PFSK-1 (cell line): ENCODE data around the gene PIGK.

Source experiments
- FOXP2 ChIP-seq: optimal IDR thresholded peaks from 2 replicates; pipeline ENCODE3; 2011; ENCODE audit warnings: borderline replicate concordance, control low read depth, inconsistent platforms; ENCODE audit not compliant: insufficient read depth; ENCODE audit errors: extremely low read length, extremely low read depth
- POLR2AphosphoS5 ChIP-seq: IDR thresholded peaks from 2 replicates; pipeline ENCODE4 v1.6.1; 2012; ENCODE audit warnings: low read depth, mild to moderate bottlenecking, control low read depth, low read length, moderate library complexity
- SIN3A ChIP-seq: IDR thresholded peaks from 2 replicates; pipeline ENCODE4 v1.6.1; 2012; ENCODE audit warnings: mild to moderate bottlenecking, low read length, moderate library complexity, borderline replicate concordance; ENCODE audit not compliant: insufficient read depth
- TAF1 ChIP-seq: IDR thresholded peaks from 2 replicates; pipeline ENCODE4 v1.6.1; 2012; ENCODE audit warnings: low read length, control low read depth, borderline replicate concordance; ENCODE audit not compliant: insufficient read depth
- TF ChIP-seq, protein P1 (sequence below), 2 experiments: IDR thresholded peaks; 2 replicates each; pipeline versions ENCODE4 v1.6.1 to v1.8.0; 2011 to 2012; ENCODE audit warnings: low read depth in 2 of 2, low read length in 2 of 2, control low read depth in 1 of 2, inconsistent platforms in 1 of 2, mild to moderate bottlenecking in 1 of 2, moderate library complexity in 1 of 2; ENCODE audit not compliant: insufficient read depth in 1 of 2

Gene PIGK

DNA sequence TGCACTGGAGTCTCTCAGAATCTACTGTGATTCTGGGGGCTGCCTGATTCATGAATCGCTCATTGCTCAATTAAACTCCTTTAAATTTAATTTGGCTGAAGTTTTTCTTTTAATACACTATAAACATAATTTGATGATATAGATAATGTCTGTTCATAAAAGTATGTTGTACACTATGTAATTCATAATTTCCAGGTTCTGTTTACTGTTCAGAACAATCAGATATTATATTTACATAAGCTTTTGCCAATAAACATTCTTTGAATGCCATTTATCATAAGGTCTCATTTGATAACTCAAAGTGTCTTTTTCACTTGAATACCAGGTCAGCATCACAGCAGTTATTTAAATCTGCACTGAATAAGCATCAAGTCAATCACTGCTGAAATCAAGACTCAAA is 39.6 kb downstream of the PIGK start:
- TF ChIP-seq POLR2AphosphoS5 (no peak), SIN3A (no peak), FOXP2 (no peak), TAF1 (no peak)
- TF ChIP-seq, protein P1, sequence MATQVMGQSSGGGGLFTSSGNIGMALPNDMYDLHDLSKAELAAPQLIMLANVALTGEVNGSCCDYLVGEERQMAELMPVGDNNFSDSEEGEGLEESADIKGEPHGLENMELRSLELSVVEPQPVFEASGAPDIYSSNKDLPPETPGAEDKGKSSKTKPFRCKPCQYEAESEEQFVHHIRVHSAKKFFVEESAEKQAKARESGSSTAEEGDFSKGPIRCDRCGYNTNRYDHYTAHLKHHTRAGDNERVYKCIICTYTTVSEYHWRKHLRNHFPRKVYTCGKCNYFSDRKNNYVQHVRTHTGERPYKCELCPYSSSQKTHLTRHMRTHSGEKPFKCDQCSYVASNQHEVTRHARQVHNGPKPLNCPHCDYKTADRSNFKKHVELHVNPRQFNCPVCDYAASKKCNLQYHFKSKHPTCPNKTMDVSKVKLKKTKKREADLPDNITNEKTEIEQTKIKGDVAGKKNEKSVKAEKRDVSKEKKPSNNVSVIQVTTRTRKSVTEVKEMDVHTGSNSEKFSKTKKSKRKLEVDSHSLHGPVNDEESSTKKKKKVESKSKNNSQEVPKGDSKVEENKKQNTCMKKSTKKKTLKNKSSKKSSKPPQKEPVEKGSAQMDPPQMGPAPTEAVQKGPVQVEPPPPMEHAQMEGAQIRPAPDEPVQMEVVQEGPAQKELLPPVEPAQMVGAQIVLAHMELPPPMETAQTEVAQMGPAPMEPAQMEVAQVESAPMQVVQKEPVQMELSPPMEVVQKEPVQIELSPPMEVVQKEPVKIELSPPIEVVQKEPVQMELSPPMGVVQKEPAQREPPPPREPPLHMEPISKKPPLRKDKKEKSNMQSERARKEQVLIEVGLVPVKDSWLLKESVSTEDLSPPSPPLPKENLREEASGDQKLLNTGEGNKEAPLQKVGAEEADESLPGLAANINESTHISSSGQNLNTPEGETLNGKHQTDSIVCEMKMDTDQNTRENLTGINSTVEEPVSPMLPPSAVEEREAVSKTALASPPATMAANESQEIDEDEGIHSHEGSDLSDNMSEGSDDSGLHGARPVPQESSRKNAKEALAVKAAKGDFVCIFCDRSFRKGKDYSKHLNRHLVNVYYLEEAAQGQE (IDR thresholded peaks at IDR 0.05; ENCODE audit: insufficient read depth in 1 of 2, low read depth in 2 of 2, low read length in 2 of 2): no peak

DNA sequence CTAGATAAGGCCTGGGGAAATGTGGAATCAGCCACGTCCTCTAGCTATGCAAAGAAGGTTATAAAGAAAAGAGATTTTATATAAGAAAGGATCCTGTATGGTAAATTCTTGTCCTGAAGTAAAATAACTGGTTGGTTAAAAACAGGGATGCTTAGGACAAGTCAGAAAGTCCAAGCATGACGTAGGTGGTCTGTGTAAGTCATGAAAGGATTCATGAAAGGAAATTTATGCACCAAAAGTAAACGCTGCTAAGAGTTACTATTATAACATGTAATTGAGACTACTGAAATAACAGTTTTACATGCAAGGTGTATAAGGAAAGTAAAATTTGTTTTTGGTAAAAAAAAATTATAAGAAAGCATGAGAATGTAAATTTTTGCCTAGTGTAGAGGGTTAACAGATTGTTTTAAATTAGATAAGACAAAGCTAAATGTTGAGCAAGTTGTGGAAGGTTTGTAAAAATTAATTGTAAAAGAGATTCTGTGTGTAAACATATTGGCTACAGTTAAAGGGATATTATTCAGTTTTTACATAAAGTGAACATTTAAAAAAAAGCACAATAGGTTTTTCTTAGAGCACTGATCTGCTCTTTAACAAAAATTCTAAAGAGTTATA is 43.9 kb downstream of the PIGK start:
- TF ChIP-seq SIN3A (no peak), TAF1 (no peak), POLR2AphosphoS5 (no peak)
- TF ChIP-seq, protein P1 (IDR thresholded peaks at IDR 0.05; ENCODE audit: insufficient read depth in 1 of 2, low read depth in 2 of 2, low read length in 2 of 2): no peak

DNA sequence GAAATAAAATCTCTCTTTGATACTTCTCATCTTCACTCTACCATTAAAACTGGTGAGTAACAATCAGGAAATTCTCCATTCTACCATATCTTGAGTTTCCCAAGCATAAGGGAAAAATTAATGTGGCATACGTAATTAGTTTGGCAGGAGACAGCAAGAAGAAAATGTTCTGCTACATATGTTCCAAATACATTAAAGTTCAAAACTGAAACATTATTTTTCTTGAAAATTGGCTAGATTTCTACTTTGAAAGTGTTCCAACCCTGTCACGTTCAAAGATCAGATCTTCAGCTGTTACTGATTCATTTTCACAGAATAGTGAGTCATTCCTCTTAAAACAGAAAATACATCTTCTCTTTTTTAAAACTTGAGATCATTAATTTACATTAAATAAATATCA is 48.5 kb downstream of the PIGK start:
- TF ChIP-seq TAF1: no peak
- TF ChIP-seq POLR2AphosphoS5: no peak
- no peak for TF ChIP-seq FOXP2
- TF ChIP-seq, protein P1 (IDR thresholded peaks at IDR 0.05; ENCODE audit: insufficient read depth in 1 of 2, low read depth in 2 of 2, low read length in 2 of 2): no peak
- no peak for TF ChIP-seq SIN3A

DNA sequence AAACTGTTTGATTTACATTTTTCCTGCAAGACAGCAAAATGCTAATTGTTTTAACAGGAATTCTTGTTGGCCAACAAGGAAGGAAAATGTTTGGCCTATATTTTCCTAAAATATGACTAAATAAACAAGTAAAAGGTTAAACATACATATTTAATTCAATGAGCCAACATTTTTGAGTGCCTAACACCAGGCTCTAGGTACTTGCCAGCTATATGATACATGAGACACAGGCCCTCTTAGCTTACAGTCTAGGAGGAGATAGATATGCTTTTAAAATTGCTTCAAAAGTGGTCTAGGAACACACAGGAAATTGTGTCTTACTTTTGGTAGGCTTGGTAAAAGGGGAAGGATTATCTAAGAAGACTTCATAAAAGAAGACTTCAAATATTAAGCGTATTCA is 50.9 kb downstream of the PIGK start:
- TF ChIP-seq POLR2AphosphoS5: no peak
- no peak for TF ChIP-seq FOXP2
- no peak for TF ChIP-seq TAF1
- TF ChIP-seq SIN3A: no peak
- TF ChIP-seq, protein P1 (IDR thresholded peaks at IDR 0.05; ENCODE audit: insufficient read depth in 1 of 2, low read depth in 2 of 2, low read length in 2 of 2): no peak

DNA sequence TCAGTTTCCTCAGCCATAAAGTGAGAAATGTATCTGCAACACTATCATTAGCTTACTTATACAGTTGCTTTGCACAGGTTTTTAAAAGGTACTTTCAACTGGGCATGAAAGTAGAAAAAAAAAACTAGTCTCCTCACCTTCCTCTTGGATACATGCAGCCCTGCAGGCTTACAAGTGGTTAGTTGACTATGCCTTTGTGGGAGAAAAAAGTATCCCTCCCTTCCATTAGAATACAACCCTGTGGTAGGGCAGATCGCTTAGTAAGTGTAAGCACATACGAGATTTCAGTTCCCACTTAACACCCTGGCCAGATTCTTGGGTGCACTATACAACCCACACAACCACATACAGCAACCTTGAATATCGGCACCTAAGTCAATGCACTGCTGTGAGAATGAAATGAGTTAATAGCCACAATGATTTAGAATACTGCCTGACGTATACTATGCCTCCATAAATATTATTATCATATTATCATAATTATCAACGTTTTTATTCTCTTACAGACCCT is 54.7 kb downstream of the PIGK start:
- TF ChIP-seq TAF1 (no peak), SIN3A (no peak), POLR2AphosphoS5 (no peak), FOXP2 (no peak)
- TF ChIP-seq, protein P1 (IDR thresholded peaks at IDR 0.05; ENCODE audit: insufficient read depth in 1 of 2, low read depth in 2 of 2, low read length in 2 of 2): no peak
